SK-N-SH treated with all-trans-retinoic acid at 6 μM for 48 hours (cell line): ENCODE data around the gene NUP210.

Experiments used
- ATAC-seq: fragments of 200-7000 bp; cut with Tn5 transposase; 3 replicates; pipeline ENCODE4 v1.9.1; 2020; ENCODE audit warnings: mild to moderate bottlenecking, moderate library complexity
- ARNTL ChIP-seq: fragments of 450-650 bp; formaldehyde crosslinking; IDR thresholded peaks from 2 replicates; pipeline ENCODE4 v1.5.0; 2020; ENCODE audit warnings: low read depth, mild to moderate bottlenecking, moderate library complexity, borderline replicate concordance
- BACH2 ChIP-seq: fragments of 250-450 bp; sonication (Bioruptor Pico); IDR thresholded peaks from 2 replicates; pipeline ENCODE4 v1.9.0; 2021; ENCODE audit warnings: mild to moderate bottlenecking, borderline replicate concordance
- CREB5 ChIP-seq: fragments of 250-450 bp; sonication (Bioruptor Pico); IDR thresholded peaks from 2 replicates; pipeline ENCODE4 v1.5.1; 2020; ENCODE audit warnings: low read depth, mild to moderate bottlenecking, moderate library complexity
- CSDC2 ChIP-seq: fragments of 250-450 bp; sonication (Bioruptor Pico); IDR thresholded peaks from 2 replicates; pipeline ENCODE4 v1.5.0; 2020; ENCODE audit warnings: mild to moderate bottlenecking, moderate library complexity
- ESRRG ChIP-seq: fragments of 250-450 bp; sonication (Bioruptor Pico); IDR thresholded peaks from 2 replicates; pipeline ENCODE4 v1.6.1; 2021; ENCODE audit warnings: mild to moderate bottlenecking
- GLIS3 ChIP-seq: fragments of 250-450 bp; sonication (Bioruptor Pico); IDR thresholded peaks from 2 replicates; pipeline ENCODE4 v1.5.0; 2020; ENCODE audit warnings: mild to moderate bottlenecking, moderate library complexity
- ISL1 ChIP-seq: fragments of 250-450 bp; sonication (Bioruptor Pico); IDR thresholded peaks from 2 replicates; pipeline ENCODE4 v2.1.2; 2022; ENCODE audit warnings: mild to moderate bottlenecking, moderate library complexity
- OSR1 ChIP-seq: fragments of 250-450 bp; sonication (Bioruptor Pico); IDR thresholded peaks from 2 replicates; pipeline ENCODE4 v1.8.0; 2022; ENCODE audit warnings: moderate library complexity, mild to moderate bottlenecking, inconsistent platforms
- POU6F1 ChIP-seq: fragments of 250-450 bp; sonication (Bioruptor Pico); IDR thresholded peaks from 2 replicates; pipeline ENCODE4 v1.8.0; 2021; ENCODE audit warnings: low read depth, mild to moderate bottlenecking, moderate library complexity, borderline replicate concordance
- PPARA ChIP-seq: fragments of 250-450 bp; sonication (Bioruptor Pico); IDR thresholded peaks from 2 replicates; pipeline ENCODE4 v1.5.0; 2020; ENCODE audit warnings: mild to moderate bottlenecking, borderline replicate concordance
- RARB ChIP-seq: fragments of 250-450 bp; sonication (Bioruptor Pico); IDR thresholded peaks from 2 replicates; pipeline ENCODE4 v1.8.0; 2021; ENCODE audit warnings: mild to moderate bottlenecking, moderate library complexity
- SNAI2 ChIP-seq: fragments of 250-450 bp; sonication (Bioruptor Pico); IDR thresholded peaks from 2 replicates; pipeline ENCODE4 v1.5.0; 2020; ENCODE audit warnings: mild to moderate bottlenecking, moderate library complexity
- TCF4 ChIP-seq: fragments of 250-450 bp; sonication (Bioruptor Pico); IDR thresholded peaks from 2 replicates; pipeline ENCODE4 v1.8.0; 2021; ENCODE audit warnings: mild to moderate bottlenecking, moderate library complexity, borderline replicate concordance
- TOX ChIP-seq: fragments of 250-450 bp; sonication (Bioruptor Pico); IDR thresholded peaks from 2 replicates; pipeline ENCODE4 v1.8.0; 2021; ENCODE audit warnings: mild to moderate bottlenecking, moderate library complexity, borderline replicate concordance
- ZC3H10 ChIP-seq: fragments of 250-450 bp; sonication (Bioruptor Pico); IDR thresholded peaks from 2 replicates; pipeline ENCODE4 v1.5.1; 2021; ENCODE audit warnings: mild to moderate bottlenecking, moderate library complexity
- ZFP3 ChIP-seq: fragments of 250-450 bp; sonication (Bioruptor Pico); IDR thresholded peaks from 2 replicates; pipeline ENCODE4 v1.5.0; 2020; ENCODE audit warnings: mild to moderate bottlenecking, moderate library complexity
- ZNF565 ChIP-seq: fragments of 450-650 bp; formaldehyde crosslinking; conservative IDR thresholded peaks from 2 replicates; pipeline ENCODE4 v1.5.0; 2020; ENCODE audit warnings: low read depth, mild to moderate bottlenecking, moderate library complexity
- ZNF70 ChIP-seq: fragments of 450-650 bp; formaldehyde crosslinking; IDR thresholded peaks from 2 replicates; pipeline ENCODE4 v1.5.0; 2020; ENCODE audit warnings: mild to moderate bottlenecking, moderate library complexity
- ZNF8 ChIP-seq: fragments of 450-650 bp; formaldehyde crosslinking; IDR thresholded peaks from 2 replicates; pipeline ENCODE4 v1.5.0; 2020; ENCODE audit warnings: mild to moderate bottlenecking, moderate library complexity
- TF ChIP-seq, protein P1 (sequence below): fragments of 250-450 bp; sonication (Bioruptor Pico); IDR thresholded peaks from 2 replicates; pipeline ENCODE4 v1.5.0; 2020; ENCODE audit warnings: mild to moderate bottlenecking, moderate library complexity
- TF ChIP-seq, protein P2 (sequence below): fragments of 250-450 bp; sonication (Bioruptor Pico); IDR thresholded peaks from 2 replicates; pipeline ENCODE4 v1.5.1; 2021; ENCODE audit warnings: mild to moderate bottlenecking, moderate library complexity
- TF ChIP-seq, protein P3 (sequence below): fragments of 250-450 bp; sonication (Bioruptor Pico); IDR thresholded peaks from 2 replicates; pipeline ENCODE4 v1.8.0; 2020; ENCODE audit warnings: mild to moderate bottlenecking, moderate library complexity, borderline replicate concordance

NUP210 gene

GRCh38 chr3:13300546-13301285 lies 119.4 kb downstream of the NUP210 start:
- ATAC-seq, result no peak

GRCh38 chr3:13299531-13300155 lies 120.5 kb downstream of the NUP210 start:
- no peak for ATAC-seq
- TF ChIP-seq CSDC2 (CRISPR knock-in tag), result no peak
- no peak for TF ChIP-seq ZC3H10 (CRISPR knock-in tag)
- TF ChIP-seq, protein P1, sequence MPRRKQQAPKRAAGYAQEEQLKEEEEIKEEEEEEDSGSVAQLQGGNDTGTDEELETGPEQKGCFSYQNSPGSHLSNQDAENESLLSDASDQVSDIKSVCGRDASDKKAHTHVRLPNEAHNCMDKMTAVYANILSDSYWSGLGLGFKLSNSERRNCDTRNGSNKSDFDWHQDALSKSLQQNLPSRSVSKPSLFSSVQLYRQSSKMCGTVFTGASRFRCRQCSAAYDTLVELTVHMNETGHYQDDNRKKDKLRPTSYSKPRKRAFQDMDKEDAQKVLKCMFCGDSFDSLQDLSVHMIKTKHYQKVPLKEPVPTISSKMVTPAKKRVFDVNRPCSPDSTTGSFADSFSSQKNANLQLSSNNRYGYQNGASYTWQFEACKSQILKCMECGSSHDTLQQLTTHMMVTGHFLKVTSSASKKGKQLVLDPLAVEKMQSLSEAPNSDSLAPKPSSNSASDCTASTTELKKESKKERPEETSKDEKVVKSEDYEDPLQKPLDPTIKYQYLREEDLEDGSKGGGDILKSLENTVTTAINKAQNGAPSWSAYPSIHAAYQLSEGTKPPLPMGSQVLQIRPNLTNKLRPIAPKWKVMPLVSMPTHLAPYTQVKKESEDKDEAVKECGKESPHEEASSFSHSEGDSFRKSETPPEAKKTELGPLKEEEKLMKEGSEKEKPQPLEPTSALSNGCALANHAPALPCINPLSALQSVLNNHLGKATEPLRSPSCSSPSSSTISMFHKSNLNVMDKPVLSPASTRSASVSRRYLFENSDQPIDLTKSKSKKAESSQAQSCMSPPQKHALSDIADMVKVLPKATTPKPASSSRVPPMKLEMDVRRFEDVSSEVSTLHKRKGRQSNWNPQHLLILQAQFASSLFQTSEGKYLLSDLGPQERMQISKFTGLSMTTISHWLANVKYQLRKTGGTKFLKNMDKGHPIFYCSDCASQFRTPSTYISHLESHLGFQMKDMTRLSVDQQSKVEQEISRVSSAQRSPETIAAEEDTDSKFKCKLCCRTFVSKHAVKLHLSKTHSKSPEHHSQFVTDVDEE (CRISPR knock-in tag), result no peak
- TF ChIP-seq POU6F1 (CRISPR knock-in tag), result no peak
- no peak for TF ChIP-seq TOX (CRISPR knock-in tag)
- no peak for TF ChIP-seq SNAI2 (CRISPR knock-in tag)
- TF ChIP-seq ZNF565, result no peak
- TF ChIP-seq ARNTL, result no peak
- TF ChIP-seq, protein P2, sequence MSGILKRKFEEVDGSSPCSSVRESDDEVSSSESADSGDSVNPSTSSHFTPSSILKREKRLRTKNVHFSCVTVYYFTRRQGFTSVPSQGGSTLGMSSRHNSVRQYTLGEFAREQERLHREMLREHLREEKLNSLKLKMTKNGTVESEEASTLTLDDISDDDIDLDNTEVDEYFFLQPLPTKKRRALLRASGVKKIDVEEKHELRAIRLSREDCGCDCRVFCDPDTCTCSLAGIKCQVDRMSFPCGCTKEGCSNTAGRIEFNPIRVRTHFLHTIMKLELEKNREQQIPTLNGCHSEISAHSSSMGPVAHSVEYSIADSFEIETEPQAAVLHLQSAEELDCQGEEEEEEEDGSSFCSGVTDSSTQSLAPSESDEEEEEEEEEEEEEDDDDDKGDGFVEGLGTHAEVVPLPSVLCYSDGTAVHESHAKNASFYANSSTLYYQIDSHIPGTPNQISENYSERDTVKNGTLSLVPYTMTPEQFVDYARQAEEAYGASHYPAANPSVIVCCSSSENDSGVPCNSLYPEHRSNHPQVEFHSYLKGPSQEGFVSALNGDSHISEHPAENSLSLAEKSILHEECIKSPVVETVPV (CRISPR knock-in tag), result no peak
- no peak for TF ChIP-seq TCF4

More at GRCh38 chr3:13300546-13301285, 119.4 kb downstream of the NUP210 start:
- no peak for TF ChIP-seq ZNF8 (CRISPR knock-in tag)
- no peak for TF ChIP-seq GLIS3

GRCh38 chr3:13296662-13297061 lies 123.5 kb downstream of the NUP210 start:
- TF ChIP-seq ISL1 (CRISPR knock-in tag) (no peak), TCF4 (no peak), CREB5 (no peak), ESRRG (CRISPR knock-in tag) (no peak), ZFP3 (no peak), ZNF70 (CRISPR knock-in tag) (no peak), RARB (CRISPR knock-in tag) (no peak), ZNF8 (CRISPR knock-in tag) (no peak), GLIS3 (no peak), PPARA (no peak), ZNF565 (no peak), OSR1 (no peak), BACH2 (CRISPR knock-in tag) (no peak)
- TF ChIP-seq, protein P3, sequence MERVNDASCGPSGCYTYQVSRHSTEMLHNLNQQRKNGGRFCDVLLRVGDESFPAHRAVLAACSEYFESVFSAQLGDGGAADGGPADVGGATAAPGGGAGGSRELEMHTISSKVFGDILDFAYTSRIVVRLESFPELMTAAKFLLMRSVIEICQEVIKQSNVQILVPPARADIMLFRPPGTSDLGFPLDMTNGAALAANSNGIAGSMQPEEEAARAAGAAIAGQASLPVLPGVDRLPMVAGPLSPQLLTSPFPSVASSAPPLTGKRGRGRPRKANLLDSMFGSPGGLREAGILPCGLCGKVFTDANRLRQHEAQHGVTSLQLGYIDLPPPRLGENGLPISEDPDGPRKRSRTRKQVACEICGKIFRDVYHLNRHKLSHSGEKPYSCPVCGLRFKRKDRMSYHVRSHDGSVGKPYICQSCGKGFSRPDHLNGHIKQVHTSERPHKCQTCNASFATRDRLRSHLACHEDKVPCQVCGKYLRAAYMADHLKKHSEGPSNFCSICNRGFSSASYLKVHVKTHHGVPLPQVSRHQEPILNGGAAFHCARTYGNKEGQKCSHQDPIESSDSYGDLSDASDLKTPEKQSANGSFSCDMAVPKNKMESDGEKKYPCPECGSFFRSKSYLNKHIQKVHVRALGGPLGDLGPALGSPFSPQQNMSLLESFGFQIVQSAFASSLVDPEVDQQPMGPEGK (CRISPR knock-in tag), result no peak
- TF ChIP-seq, protein P2 (CRISPR knock-in tag), result no peak
- TF ChIP-seq, all 23 proteins: peak for 0
- ATAC-seq, result no peak
